HCT116 (cell line): Measurements from ENCODE around the gene ATXN7L1. TPM values are rescaled to one million over a fixed set of nuclear protein-coding genes. Genes with fewer than 3 reads are reported as not detected.

Experiments
- ATAC-seq: fragments of 200-7000 bp; cut with Tn5 transposase; 2 replicates; pipeline ENCODE4 v1.9.1; 2020; ENCODE audit warnings: mild to moderate bottlenecking, moderate library complexity
- BruUV-seq: library from RNA; stranded (reverse); fragments of 400-500 nt; replicated peaks from 2 replicates; lab custom pipeline; 2021; lab: Mats Ljungman, UMichigan
- CTCF ChIA-PET: fragments of 300-600 bp; sonication (Branson Sonifier 250); formaldehyde crosslinking; loops from one replicate; lab custom pipeline; 2021; ENCODE audit warnings: antibody characterized with exemption; lab: Charles Lee
- POLR2A ChIA-PET: fragments of 300-600, 350-600 bp; sonication (Branson Sonifier 250); formaldehyde crosslinking; loops from one replicate; lab custom pipeline; 2021; ENCODE audit warnings: antibody characterized with exemption; lab: Charles Lee
- RAD21 ChIA-PET, 2 experiments: fragments of 300-600 bp; sonication (Branson Sonifier 250); formaldehyde crosslinking; loops; one replicate each; lab custom pipeline; 2023; ENCODE audit warnings: low total read pairs in 2 of 2; ENCODE audit not compliant: uncharacterized antibody in 2 of 2, unreplicated experiment in 2 of 2, low non-redundant PET in 1 of 2; lab: Charles Lee
- DNase-seq: peaks from one replicate; pipeline ENCODE4 v3.0.0-alpha.2; 2010; ENCODE audit warnings: low read depth, low spot score
- H2AFZ ChIP-seq: fragments of 200-600 bp; shearing (Covaris generic), sonication (generic); 2 replicates; pipeline ENCODE4 v1.6.1; 2017; ENCODE audit warnings: low read depth, mixed run types, mixed read lengths, antibody characterized with exemption, low read length; ENCODE audit not compliant: poor library complexity, severe bottlenecking
- H3K27ac ChIP-seq: 2 replicates; pipeline ENCODE4 v1.5.1; 2012; ENCODE audit warnings: low read depth, low read length
- H3K27me3 ChIP-seq: fragments of 200-600 bp; sonication (generic); 2 replicates; pipeline ENCODE4 v1.6.1; 2016; ENCODE audit warnings: mixed run types, low read length, mixed read lengths; ENCODE audit not compliant: insufficient read depth
- H3K36me3 ChIP-seq, 2 experiments: fragments of 200-500 bp in 1 of 2; fragments of 200-600 bp in 1 of 2; sonication (Bioruptor generic) in 1 of 2; sonication (generic) in 1 of 2; 2 replicates each; pipeline versions ENCODE4 v1.5.1 to v1.6.1; 2014 to 2016; ENCODE audit warnings: low read length in 2 of 2, inconsistent platforms in 1 of 2, mixed read lengths in 1 of 2, mixed run types in 1 of 2; ENCODE audit not compliant: insufficient read depth in 2 of 2, control insufficient read depth in 1 of 2
- H3K4me1 ChIP-seq, 2 experiments: fragments of 200-600 bp in 1 of 2; sonication (generic) in 1 of 2; 2 replicates each; pipeline versions ENCODE4 v1.5.1 to v1.6.1; 2012 to 2017; ENCODE audit warnings: low read length in 2 of 2, inconsistent platforms in 1 of 2, mild to moderate bottlenecking in 1 of 2, mixed read lengths in 1 of 2, mixed run types in 1 of 2, moderate library complexity in 1 of 2; ENCODE audit not compliant: insufficient read depth in 2 of 2, control insufficient read depth in 1 of 2
- H3K4me2 ChIP-seq: fragments of 200-600 bp; sonication (generic); 2 replicates; pipeline ENCODE4 v1.6.1; 2017; ENCODE audit warnings: mixed run types, low read length, mixed read lengths
- H3K4me3 ChIP-seq, 2 experiments: fragments of 200-600 bp in 1 of 2; sonication (generic) in 1 of 2; replicated peaks in 1 of 2; 2 replicates each; pipeline ENCODE4 v1.5.1; 2011 to 2016; ENCODE audit warnings: low read length in 2 of 2, control low read depth in 1 of 2, low read depth in 1 of 2, mild to moderate bottlenecking in 1 of 2, mixed read lengths in 1 of 2, mixed run types in 1 of 2
- H3K79me2 ChIP-seq: fragments of 200-600 bp; sonication (generic); 2 replicates; pipeline ENCODE4 v1.6.1; 2017; ENCODE audit warnings: mild to moderate bottlenecking, mixed run types, low read length, moderate library complexity, mixed read lengths; ENCODE audit not compliant: insufficient read depth
- H3K9ac ChIP-seq: fragments of 200-600 bp; sonication (generic); 2 replicates; pipeline ENCODE4 v1.6.1; 2016; ENCODE audit warnings: low read length, mixed read lengths
- H3K9me2 ChIP-seq: fragments of 200-600 bp; sonication (generic), shearing (Covaris generic); 2 replicates; pipeline ENCODE4 v1.6.1; 2017; ENCODE audit warnings: mixed run types, mild to moderate bottlenecking, moderate library complexity; ENCODE audit not compliant: insufficient read depth
- H3K9me3 ChIP-seq, 2 experiments: fragments of 200-500 bp in 1 of 2; fragments of 200-600 bp in 1 of 2; sonication (Bioruptor generic) in 1 of 2; sonication (generic) in 1 of 2; 2 replicates each; pipeline ENCODE4 v1.6.1; 2014 to 2017; ENCODE audit warnings: low read length in 2 of 2, mixed read lengths in 2 of 2, inconsistent platforms in 1 of 2, low read depth in 1 of 2, mild to moderate bottlenecking in 1 of 2, mixed run types in 1 of 2, moderate library complexity in 1 of 2; ENCODE audit not compliant: control insufficient read depth in 1 of 2, insufficient read depth in 1 of 2
- H4K20me1 ChIP-seq: fragments of 200-600 bp; sonication (generic), shearing (Covaris generic); 2 replicates; pipeline ENCODE4 v1.6.1; 2017; ENCODE audit warnings: mixed run types, mild to moderate bottlenecking, moderate library complexity; ENCODE audit not compliant: insufficient read depth
- CBX3 ChIP-seq: IDR thresholded peaks from 2 replicates; pipeline ENCODE4 v1.6.1; 2012; ENCODE audit warnings: low read depth
- CEBPB ChIP-seq: IDR thresholded peaks from 2 replicates; pipeline ENCODE4 v1.6.1; 2012; ENCODE audit warnings: low read depth
- EGR1 ChIP-seq: IDR thresholded peaks from 2 replicates; pipeline ENCODE4 v1.6.1; 2012; ENCODE audit warnings: low read depth
- ELF1 ChIP-seq: IDR thresholded peaks from 2 replicates; pipeline ENCODE4 v1.6.1; 2012; ENCODE audit warnings: low read depth, borderline replicate concordance
- EZH2 ChIP-seq: fragments of 200-600 bp; sonication (generic); IDR thresholded peaks from 2 replicates; pipeline ENCODE4 v1.6.1; 2017; ENCODE audit warnings: antibody characterized with exemption, mixed run types
- EZH2phosphoT487 ChIP-seq: fragments of 200-600 bp; IDR thresholded peaks from 2 replicates; pipeline ENCODE4 v1.6.1; 2018; ENCODE audit warnings: antibody characterized with exemption, borderline replicate concordance
- FOSL1 ChIP-seq: IDR thresholded peaks from 2 replicates; pipeline ENCODE4 v1.6.1; 2012; ENCODE audit warnings: low read depth
- RAD21 ChIP-seq: IDR thresholded peaks from 2 replicates; pipeline ENCODE4 v1.6.1; 2012; ENCODE audit warnings: low read depth, mild to moderate bottlenecking
- SP1 ChIP-seq: IDR thresholded peaks from 2 replicates; pipeline ENCODE4 v1.6.1; 2012; ENCODE audit warnings: low read depth
- SRF ChIP-seq: IDR thresholded peaks from 2 replicates; pipeline ENCODE4 v1.6.1; 2012; ENCODE audit warnings: low read depth
- YY1 ChIP-seq: IDR thresholded peaks from 2 replicates; pipeline ENCODE4 v1.6.1; 2011; ENCODE audit warnings: low read length, low read depth, moderate library complexity, mild to moderate bottlenecking; ENCODE audit not compliant: insufficient replicate concordance; ENCODE audit errors: extremely low read depth
- intact Hi-C: fragments of 100-400 bp; cut with micrococcal nuclease; formaldehyde crosslinking; loops from 2 replicates; pipeline ENCODE4 v1.10.0; 2022
- total RNA-seq: library from RNA; stranded (reverse); gene quantifications from one replicate; pipeline ENCODE4 v1.2.1, GENCODE V29; 2021; ENCODE audit not compliant: unreplicated experiment
- TF ChIP-seq, protein P1 (sequence below): IDR thresholded peaks from 2 replicates; pipeline ENCODE4 v1.6.1; 2012; ENCODE audit warnings: low read depth
- TF ChIP-seq, protein P2 (sequence below): IDR thresholded peaks from 2 replicates; pipeline ENCODE4 v1.6.1; 2011; ENCODE audit warnings: mild to moderate bottlenecking, low read length, moderate library complexity; ENCODE audit not compliant: insufficient replicate concordance; ENCODE audit errors: extremely low read depth
- TF ChIP-seq, protein P3 (sequence below): IDR thresholded peaks from 2 replicates; pipeline ENCODE4 v1.6.1; 2012

The ATXN7L1 gene
- total RNA-seq, 1 experiment from 2014 or later, result 11.5 TPM

DNA sequence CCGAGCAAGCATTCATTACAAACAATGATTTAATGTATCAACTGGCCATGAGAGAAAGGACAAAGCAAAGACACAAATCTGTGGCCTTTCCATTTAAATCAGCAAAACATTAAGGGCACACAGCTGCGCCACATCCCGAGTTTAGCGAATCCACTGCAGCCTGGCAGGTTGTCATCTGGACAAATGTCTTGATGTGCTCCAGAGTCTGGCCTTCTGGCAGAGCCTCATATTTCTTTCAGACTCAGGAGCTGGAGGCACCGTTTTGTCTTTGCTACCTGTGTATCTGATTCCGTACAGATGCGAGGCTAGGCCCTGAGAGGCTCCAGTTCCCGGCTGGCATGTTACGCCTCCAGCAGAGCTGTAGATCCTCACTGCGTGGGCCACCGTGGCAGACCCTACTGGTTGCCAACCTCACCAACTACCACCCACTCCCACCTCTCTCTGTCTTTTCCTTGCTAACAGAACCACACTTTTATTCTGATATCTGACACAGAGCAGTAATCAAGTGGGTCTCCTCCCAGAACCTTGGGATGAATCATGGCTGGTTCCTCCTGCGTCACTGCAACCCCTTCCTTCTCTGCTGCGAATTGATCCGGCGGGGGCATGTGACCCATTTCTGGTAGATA is 254.2 kb downstream of the ATXN7L1 start:
- no TSS peak for BruUV-seq
- H3K27ac ChIP-seq, result no peak overlapping the region
- no peaks in the 10 kb centered on the region for H3K9me2 ChIP-seq
- no peak overlapping the region for H3K9ac ChIP-seq
- intact Hi-C loops, result no loop called here
- no peaks in the 10 kb centered on the region for H3K27me3 ChIP-seq
- DNase-seq, result no peak
- H4K20me1 ChIP-seq, result no peaks in the 10 kb centered on the region
- RAD21 ChIA-PET, result no interaction called here
- no peaks in the 10 kb centered on the region; a peak in 1 of 4 replicates for H3K36me3 ChIP-seq
- no peak for TF ChIP-seq RAD21
- no peak for TF ChIP-seq ELF1
- no peak for TF ChIP-seq EGR1
- TF ChIP-seq EZH2phosphoT487, result no peak
- TF ChIP-seq, protein P1, sequence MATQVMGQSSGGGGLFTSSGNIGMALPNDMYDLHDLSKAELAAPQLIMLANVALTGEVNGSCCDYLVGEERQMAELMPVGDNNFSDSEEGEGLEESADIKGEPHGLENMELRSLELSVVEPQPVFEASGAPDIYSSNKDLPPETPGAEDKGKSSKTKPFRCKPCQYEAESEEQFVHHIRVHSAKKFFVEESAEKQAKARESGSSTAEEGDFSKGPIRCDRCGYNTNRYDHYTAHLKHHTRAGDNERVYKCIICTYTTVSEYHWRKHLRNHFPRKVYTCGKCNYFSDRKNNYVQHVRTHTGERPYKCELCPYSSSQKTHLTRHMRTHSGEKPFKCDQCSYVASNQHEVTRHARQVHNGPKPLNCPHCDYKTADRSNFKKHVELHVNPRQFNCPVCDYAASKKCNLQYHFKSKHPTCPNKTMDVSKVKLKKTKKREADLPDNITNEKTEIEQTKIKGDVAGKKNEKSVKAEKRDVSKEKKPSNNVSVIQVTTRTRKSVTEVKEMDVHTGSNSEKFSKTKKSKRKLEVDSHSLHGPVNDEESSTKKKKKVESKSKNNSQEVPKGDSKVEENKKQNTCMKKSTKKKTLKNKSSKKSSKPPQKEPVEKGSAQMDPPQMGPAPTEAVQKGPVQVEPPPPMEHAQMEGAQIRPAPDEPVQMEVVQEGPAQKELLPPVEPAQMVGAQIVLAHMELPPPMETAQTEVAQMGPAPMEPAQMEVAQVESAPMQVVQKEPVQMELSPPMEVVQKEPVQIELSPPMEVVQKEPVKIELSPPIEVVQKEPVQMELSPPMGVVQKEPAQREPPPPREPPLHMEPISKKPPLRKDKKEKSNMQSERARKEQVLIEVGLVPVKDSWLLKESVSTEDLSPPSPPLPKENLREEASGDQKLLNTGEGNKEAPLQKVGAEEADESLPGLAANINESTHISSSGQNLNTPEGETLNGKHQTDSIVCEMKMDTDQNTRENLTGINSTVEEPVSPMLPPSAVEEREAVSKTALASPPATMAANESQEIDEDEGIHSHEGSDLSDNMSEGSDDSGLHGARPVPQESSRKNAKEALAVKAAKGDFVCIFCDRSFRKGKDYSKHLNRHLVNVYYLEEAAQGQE, result no peak
- TF ChIP-seq, protein P2, sequence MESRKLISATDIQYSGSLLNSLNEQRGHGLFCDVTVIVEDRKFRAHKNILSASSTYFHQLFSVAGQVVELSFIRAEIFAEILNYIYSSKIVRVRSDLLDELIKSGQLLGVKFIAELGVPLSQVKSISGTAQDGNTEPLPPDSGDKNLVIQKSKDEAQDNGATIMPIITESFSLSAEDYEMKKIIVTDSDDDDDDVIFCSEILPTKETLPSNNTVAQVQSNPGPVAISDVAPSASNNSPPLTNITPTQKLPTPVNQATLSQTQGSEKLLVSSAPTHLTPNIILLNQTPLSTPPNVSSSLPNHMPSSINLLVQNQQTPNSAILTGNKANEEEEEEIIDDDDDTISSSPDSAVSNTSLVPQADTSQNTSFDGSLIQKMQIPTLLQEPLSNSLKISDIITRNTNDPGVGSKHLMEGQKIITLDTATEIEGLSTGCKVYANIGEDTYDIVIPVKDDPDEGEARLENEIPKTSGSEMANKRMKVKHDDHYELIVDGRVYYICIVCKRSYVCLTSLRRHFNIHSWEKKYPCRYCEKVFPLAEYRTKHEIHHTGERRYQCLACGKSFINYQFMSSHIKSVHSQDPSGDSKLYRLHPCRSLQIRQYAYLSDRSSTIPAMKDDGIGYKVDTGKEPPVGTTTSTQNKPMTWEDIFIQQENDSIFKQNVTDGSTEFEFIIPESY, result no peak
- no peak for TF ChIP-seq SRF
- TF ChIP-seq EZH2, result no peak
- TF ChIP-seq CBX3, result no peak
- no peak for TF ChIP-seq SP1
- no peak for TF ChIP-seq FOSL1
- no peak for TF ChIP-seq YY1
- no peak for TF ChIP-seq CEBPB
- TF ChIP-seq, protein P3, sequence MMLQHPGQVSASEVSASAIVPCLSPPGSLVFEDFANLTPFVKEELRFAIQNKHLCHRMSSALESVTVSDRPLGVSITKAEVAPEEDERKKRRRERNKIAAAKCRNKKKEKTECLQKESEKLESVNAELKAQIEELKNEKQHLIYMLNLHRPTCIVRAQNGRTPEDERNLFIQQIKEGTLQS, result no peak
- H3K9me3 ChIP-seq, result peaks cover 0 to 9% of the 10 kb centered on the region in 2 experiments; a peak in 1 of 4 replicates
- H2AFZ ChIP-seq, result no peak overlapping the region
- no peak for ATAC-seq
- no peak overlapping the region for H3K4me2 ChIP-seq
- H3K4me1 ChIP-seq, result no peaks in the 10 kb centered on the region
- POLR2A ChIA-PET, result no interaction called here
- CTCF ChIA-PET, result no interaction called here
- H3K79me2 ChIP-seq, result no peaks in the 10 kb centered on the region
- H3K4me3 ChIP-seq, result no peak overlapping the region
